Measurements from ENCODE around the gene LBH. TPM values are rescaled to one million over a fixed set of nuclear protein-coding genes. Genes with fewer than 3 reads are reported as not detected.

The LBH gene
- total RNA-seq, 1 donor from 2014 or later = 80.5 TPM

- no peak for TF ChIP-seq CTCF (IDR thresholded peaks at IDR 0.05; ENCODE audit: unreplicated experiment)
- DNase-seq (ENCODE audit: low spot score, unreplicated experiment) = no peak
- Mint-ChIP-seq H3K9me3 (ENCODE audit: low read depth) (no peaks in the 10 kb centered on the region), H3K27me3 (peaks cover 2% of the 10 kb centered on the region), H3K4me3 (ENCODE audit: low read depth) (no peak overlapping the region), H3K27ac (peak overlapping the region; percentile 35), H3K36me3 (ENCODE audit: insufficient read depth) (no peaks in the 10 kb centered on the region), H3K4me1 (ENCODE audit: low read depth) (peaks cover 5% of the 10 kb centered on the region)
Observed at GRCh38 chr2:30273574-30273929, 42.2 kb downstream of the LBH start.

- Mint-ChIP-seq H3K4me3 (ENCODE audit: low read depth) (no peak overlapping the region), H3K27me3 (peaks cover 7% of the 10 kb centered on the region), H3K9me3 (ENCODE audit: low read depth) (no peaks in the 10 kb centered on the region), H3K36me3 (ENCODE audit: insufficient read depth) (no peaks in the 10 kb centered on the region), H3K27ac (no peak overlapping the region), H3K4me1 (ENCODE audit: low read depth) (peaks cover 5% of the 10 kb centered on the region)
- no peak for DNase-seq (ENCODE audit: low spot score, unreplicated experiment)
- no peak for TF ChIP-seq CTCF (IDR thresholded peaks at IDR 0.05; ENCODE audit: unreplicated experiment)
Observed at GRCh38 chr2:30275256-30275655, 43.9 kb downstream of the LBH start.

GRCh38 chr2:30276455-30276911, 45.1 kb downstream of the LBH start:
- Mint-ChIP-seq H3K36me3 (ENCODE audit: insufficient read depth) (no peaks in the 10 kb centered on the region), H3K4me1 (ENCODE audit: low read depth) (peaks cover 5% of the 10 kb centered on the region), H3K27me3 (peaks cover 14% of the 10 kb centered on the region), H3K27ac (no peak overlapping the region), H3K9me3 (ENCODE audit: low read depth) (no peaks in the 10 kb centered on the region), H3K4me3 (ENCODE audit: low read depth) (no peak overlapping the region)
- TF ChIP-seq CTCF (IDR thresholded peaks at IDR 0.05; ENCODE audit: unreplicated experiment) = no peak
- DNase-seq (ENCODE audit: low spot score, unreplicated experiment) = no peak

- Mint-ChIP-seq H3K27ac (no peak overlapping the region), H3K4me1 (ENCODE audit: low read depth) (peaks cover 5% of the 10 kb centered on the region), H3K27me3 (peaks cover 14% of the 10 kb centered on the region), H3K9me3 (ENCODE audit: low read depth) (no peaks in the 10 kb centered on the region), H3K36me3 (ENCODE audit: insufficient read depth) (no peaks in the 10 kb centered on the region), H3K4me3 (ENCODE audit: low read depth) (no peak overlapping the region)
- no peak for TF ChIP-seq CTCF (IDR thresholded peaks at IDR 0.05; ENCODE audit: unreplicated experiment)
- no peak for DNase-seq (ENCODE audit: low spot score, unreplicated experiment)
Observed at GRCh38 chr2:30277582-30277981, 46.2 kb downstream of the LBH start.

GRCh38 chr2:30278419-30278818, 47.1 kb downstream of the LBH start:
- no peak for TF ChIP-seq CTCF (IDR thresholded peaks at IDR 0.05; ENCODE audit: unreplicated experiment)
- Mint-ChIP-seq H3K9me3 (ENCODE audit: low read depth) (no peaks in the 10 kb centered on the region), H3K4me1 (ENCODE audit: low read depth) (peaks cover 3% of the 10 kb centered on the region), H3K36me3 (ENCODE audit: insufficient read depth) (no peaks in the 10 kb centered on the region), H3K4me3 (ENCODE audit: low read depth) (no peak overlapping the region), H3K27ac (no peak overlapping the region), H3K27me3 (peaks cover 14% of the 10 kb centered on the region)
- no peak for DNase-seq (ENCODE audit: low spot score, unreplicated experiment)
